Muscle layer of colon (tissue), 2 donors: ENCODE data around the gene MAN1A1.

Source experiments
- H3K27ac ChIP-seq: one replicate; pipeline ENCODE4 v1.7.0; 2013; ENCODE audit warnings: low read depth, mild to moderate bottlenecking, low read length, moderate library complexity
- H3K27me3 ChIP-seq, 2 donors: one replicate each; pipeline ENCODE4 v1.7.0; 2013; ENCODE audit warnings: low read length in 2 of 2, mild to moderate bottlenecking in 2 of 2; ENCODE audit not compliant: insufficient read depth in 2 of 2, control insufficient read depth in 1 of 2
- H3K36me3 ChIP-seq: one replicate; pipeline ENCODE4 v1.7.0; 2013; ENCODE audit warnings: mild to moderate bottlenecking, low read length; ENCODE audit not compliant: insufficient read depth
- H3K4me1 ChIP-seq: one replicate; pipeline ENCODE4 v1.7.0; 2013; ENCODE audit warnings: mild to moderate bottlenecking, low read length; ENCODE audit not compliant: insufficient read depth
- H3K4me3 ChIP-seq, 2 donors: one replicate each; pipeline ENCODE4 v1.7.0; 2013; ENCODE audit warnings: low read length in 2 of 2, low read depth in 1 of 2, mild to moderate bottlenecking in 1 of 2, moderate library complexity in 1 of 2
- H3K9ac ChIP-seq: one replicate; pipeline ENCODE4 v1.7.0; 2013; ENCODE audit warnings: low read length
- H3K9me3 ChIP-seq: one replicate; pipeline ENCODE4 v1.7.0; 2013; ENCODE audit warnings: mild to moderate bottlenecking, low read length
- donor health status: abdominal sarcoma.
- donor health status: Adenocarcinoma of cecum.

The MAN1A1 gene

DNA sequence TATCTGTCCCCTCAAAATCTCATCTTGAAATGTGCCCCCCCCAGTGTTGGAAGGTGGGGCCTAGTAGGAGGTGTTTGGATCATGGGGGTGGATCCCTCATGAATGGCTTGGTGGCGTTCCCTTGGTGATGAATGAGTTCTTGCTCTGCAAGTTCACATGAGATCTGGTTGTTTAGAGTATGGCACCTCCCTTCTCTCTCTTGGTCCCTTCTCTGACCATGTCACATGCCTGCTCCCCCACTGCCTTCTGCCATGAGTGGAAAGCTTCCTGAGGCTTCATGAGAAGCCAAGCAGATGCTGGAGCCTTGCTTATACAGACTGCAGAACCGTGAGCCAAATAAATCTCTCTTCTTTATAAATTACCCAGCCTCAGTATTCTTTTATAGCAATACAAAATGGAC is 70.9 kb downstream of the MAN1A1 start:
- no peak overlapping the region for H3K4me3 ChIP-seq
- H3K9me3 ChIP-seq = no peaks in the 10 kb centered on the region
- no peak overlapping the region for H3K9ac ChIP-seq
- H3K4me1 ChIP-seq = peaks cover 6% of the 10 kb centered on the region
- H3K27ac ChIP-seq = no peak overlapping the region
- H3K27me3 ChIP-seq = no peaks in the 10 kb centered on the region
- no peaks in the 10 kb centered on the region for H3K36me3 ChIP-seq

- H3K27me3 ChIP-seq = no peaks in the 10 kb centered on the region
- no peak overlapping the region for H3K27ac ChIP-seq
- no peak overlapping the region for H3K9ac ChIP-seq
- H3K4me1 ChIP-seq = no peaks in the 10 kb centered on the region
- H3K4me3 ChIP-seq = no peak overlapping the region
- no peaks in the 10 kb centered on the region for H3K9me3 ChIP-seq
- H3K36me3 ChIP-seq = no peaks in the 10 kb centered on the region
Observed at GRCh38 chr6:119277052-119277451, 72.5 kb downstream of the MAN1A1 start.

GRCh38 chr6:119276211-119276610 is 73.3 kb downstream of the MAN1A1 start:
- no peaks in the 10 kb centered on the region for H3K36me3 ChIP-seq
- H3K4me1 ChIP-seq = no peaks in the 10 kb centered on the region
- H3K9me3 ChIP-seq = no peaks in the 10 kb centered on the region
- no peaks in the 10 kb centered on the region for H3K27me3 ChIP-seq
- no peak overlapping the region for H3K4me3 ChIP-seq
- no peak overlapping the region for H3K9ac ChIP-seq
- no peak overlapping the region for H3K27ac ChIP-seq

DNA sequence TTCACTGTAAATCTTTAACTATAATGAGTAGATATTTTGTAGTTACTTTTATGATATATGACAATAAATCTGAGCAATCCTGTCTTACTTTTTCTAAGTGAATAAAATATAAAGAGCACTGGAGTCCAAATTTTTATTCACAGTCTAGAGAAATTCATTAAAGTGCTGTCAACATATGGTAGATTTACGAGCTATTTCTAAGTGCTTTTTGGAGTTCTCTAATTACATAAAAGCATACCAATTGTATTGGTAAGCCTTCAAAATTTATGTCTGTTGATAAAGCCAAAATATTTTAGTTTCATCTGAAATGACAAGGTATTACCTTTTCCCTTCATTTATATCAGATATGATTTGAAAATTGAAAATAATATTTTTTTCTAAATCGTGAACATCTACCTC is 75.4 kb downstream of the MAN1A1 start:
- H3K36me3 ChIP-seq = no peaks in the 10 kb centered on the region
- H3K9me3 ChIP-seq = no peaks in the 10 kb centered on the region
- no peak overlapping the region for H3K9ac ChIP-seq

DNA sequence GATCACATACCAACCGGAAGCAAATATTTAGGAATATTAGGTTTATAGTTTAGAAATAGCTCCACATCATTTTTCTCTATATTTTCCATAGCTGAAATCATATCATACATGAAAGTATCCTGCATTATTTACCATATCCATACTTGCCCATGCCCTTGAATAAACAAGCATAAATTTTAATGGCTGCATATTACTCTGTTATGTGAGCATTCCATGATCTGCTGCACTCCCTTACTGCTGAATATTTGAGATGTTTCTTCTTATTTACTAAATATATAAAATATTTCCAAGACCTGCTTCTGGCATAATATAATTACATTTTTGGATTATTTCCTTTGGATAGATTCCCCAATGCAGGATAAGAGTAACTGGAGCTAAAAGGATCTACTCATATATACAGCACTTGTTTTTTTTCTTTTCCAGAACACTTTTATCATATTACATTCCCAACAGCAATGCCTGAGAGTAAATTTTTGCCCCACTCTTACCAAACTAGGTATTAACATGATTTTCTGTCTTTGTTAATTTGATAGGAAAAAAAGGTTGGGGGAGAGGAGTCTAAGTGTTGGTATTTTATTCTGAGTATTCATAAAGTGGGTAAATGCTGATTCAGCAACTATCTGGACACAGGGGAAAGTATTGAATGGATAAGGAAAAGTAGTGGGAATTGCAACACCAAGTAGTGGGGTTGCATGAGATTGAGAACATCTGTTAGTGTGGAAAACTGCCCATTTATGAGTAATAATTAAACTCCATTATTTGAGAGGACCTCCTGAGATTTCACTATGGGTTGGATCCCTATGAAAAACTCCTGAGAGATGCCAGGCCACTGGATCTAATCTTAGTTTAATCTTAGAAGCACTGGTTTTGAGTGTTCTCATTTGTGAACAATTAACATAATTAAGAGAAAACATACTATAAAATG is 76.0 kb downstream of the MAN1A1 start:
- Histone ChIP-seq H3K27ac (no peak overlapping the region), H3K9ac (no peak overlapping the region), H3K4me3 (no peak overlapping the region), H3K9me3 (no peaks in the 10 kb centered on the region), H3K4me1 (no peaks in the 10 kb centered on the region), H3K27me3 (no peaks in the 10 kb centered on the region), H3K36me3 (no peaks in the 10 kb centered on the region)

More for the DNA sequence above, 75.4 kb downstream of the MAN1A1 start:
- no peak overlapping the region for H3K27ac ChIP-seq
- H3K4me3 ChIP-seq = no peak overlapping the region
- no peaks in the 10 kb centered on the region for H3K27me3 ChIP-seq
- no peaks in the 10 kb centered on the region for H3K4me1 ChIP-seq

DNA sequence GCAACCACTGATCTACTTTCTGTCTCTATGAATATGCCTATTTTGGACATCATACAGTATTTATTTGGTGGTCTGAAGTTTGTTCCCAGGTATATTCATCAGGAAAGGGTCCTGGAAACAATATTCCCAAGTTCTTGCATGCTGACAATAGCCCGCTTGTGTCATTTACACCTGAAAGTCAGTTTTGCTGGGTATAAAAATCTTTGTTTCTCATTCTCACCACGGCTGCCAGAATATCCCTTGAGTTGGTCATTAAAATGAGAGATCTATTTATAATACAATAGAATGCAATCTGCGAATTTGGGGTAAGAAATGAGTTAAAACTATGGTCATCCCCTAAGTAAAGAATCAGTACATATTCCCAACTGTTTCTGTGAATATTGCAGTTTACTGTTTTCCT is 79.0 kb downstream of the MAN1A1 start:
- Histone ChIP-seq H3K9me3 (no peaks in the 10 kb centered on the region), H3K4me1 (peaks cover 13% of the 10 kb centered on the region), H3K4me3 (no peak overlapping the region), H3K36me3 (no peaks in the 10 kb centered on the region), H3K27ac (no peak overlapping the region), H3K27me3 (no peaks in the 10 kb centered on the region), H3K9ac (no peak overlapping the region)

DNA sequence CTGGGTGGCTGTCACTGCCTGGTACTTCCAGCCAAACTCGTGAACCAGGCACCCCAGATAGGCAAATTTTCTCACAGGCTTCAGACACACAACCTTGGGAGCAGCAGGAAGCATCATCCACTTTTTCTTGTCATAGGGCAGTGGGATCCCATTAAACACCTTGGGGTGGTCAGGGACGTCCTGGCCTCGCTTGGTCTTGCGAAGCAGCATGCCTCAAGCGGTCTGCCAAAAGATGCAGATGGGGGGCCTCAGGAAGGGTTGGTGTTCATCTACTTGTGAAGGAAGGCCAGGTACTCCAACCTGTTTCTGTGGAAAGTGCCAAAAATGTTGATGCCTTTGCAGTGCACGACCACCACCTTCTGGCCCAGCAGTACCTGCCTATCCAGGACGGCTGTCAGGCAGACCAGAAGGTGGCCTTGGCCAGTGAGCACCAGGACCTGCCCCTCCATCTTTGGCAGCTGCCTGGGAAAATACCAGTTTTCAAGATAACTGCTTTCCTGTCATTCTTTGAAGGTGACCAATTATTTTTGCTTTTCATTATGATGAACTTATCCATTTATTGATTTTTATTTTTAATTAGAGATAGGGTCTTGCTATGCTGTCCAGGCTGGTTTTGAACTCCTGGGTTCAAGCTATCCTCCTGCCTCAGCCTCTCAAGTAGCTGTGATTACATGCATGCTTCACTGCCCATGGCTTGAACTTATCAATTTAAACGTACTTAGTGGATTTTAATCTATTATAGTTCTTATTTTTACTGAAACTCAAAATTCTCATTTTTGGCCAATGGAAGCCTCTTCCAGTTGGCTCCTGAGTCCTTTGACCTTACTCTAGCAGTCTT is 80.1 kb downstream of the MAN1A1 start:
- Histone ChIP-seq H3K4me1 (peaks cover 13% of the 10 kb centered on the region), H3K9ac (no peak overlapping the region), H3K36me3 (no peaks in the 10 kb centered on the region), H3K9me3 (no peaks in the 10 kb centered on the region), H3K27me3 (no peaks in the 10 kb centered on the region), H3K27ac (no peak overlapping the region), H3K4me3 (no peak overlapping the region)

- H3K4me1 ChIP-seq = peaks cover 13% of the 10 kb centered on the region
- no peaks in the 10 kb centered on the region for H3K36me3 ChIP-seq
- no peaks in the 10 kb centered on the region for H3K27me3 ChIP-seq
- no peak overlapping the region for H3K9ac ChIP-seq
- H3K27ac ChIP-seq = no peak overlapping the region
- H3K4me3 ChIP-seq = no peak overlapping the region
- H3K9me3 ChIP-seq = no peaks in the 10 kb centered on the region
Observed at GRCh38 chr6:119267126-119267905, 82.2 kb downstream of the MAN1A1 start.

GRCh38 chr6:119264854-119265397 is 84.6 kb downstream of the MAN1A1 start:
- H3K4me3 ChIP-seq = no peak overlapping the region
- no peak overlapping the region for H3K9ac ChIP-seq
- no peaks in the 10 kb centered on the region for H3K27me3 ChIP-seq
- H3K36me3 ChIP-seq = no peaks in the 10 kb centered on the region
- peaks cover 13% of the 10 kb centered on the region for H3K4me1 ChIP-seq
- no peaks in the 10 kb centered on the region for H3K9me3 ChIP-seq
- H3K27ac ChIP-seq = no peak overlapping the region

GRCh38 chr6:119262612-119263011 is 86.9 kb downstream of the MAN1A1 start:
- Histone ChIP-seq H3K4me1 (peaks cover 8% of the 10 kb centered on the region), H3K4me3 (no peak overlapping the region), H3K36me3 (no peaks in the 10 kb centered on the region), H3K27ac (no peak overlapping the region), H3K27me3 (no peaks in the 10 kb centered on the region), H3K9ac (no peak overlapping the region), H3K9me3 (no peaks in the 10 kb centered on the region)

GRCh38 chr6:119261944-119262284 is 87.6 kb downstream of the MAN1A1 start:
- H3K36me3 ChIP-seq = no peaks in the 10 kb centered on the region
- no peak overlapping the region for H3K4me3 ChIP-seq
- H3K9me3 ChIP-seq = no peaks in the 10 kb centered on the region
- H3K9ac ChIP-seq = no peak overlapping the region
- no peak overlapping the region for H3K27ac ChIP-seq
- H3K27me3 ChIP-seq = no peaks in the 10 kb centered on the region
- peaks cover 4% of the 10 kb centered on the region for H3K4me1 ChIP-seq
